MM.1S (cell line): ENCODE results near the gene ATF2.

Experiments used
- EZH2 ChIP-seq: fragments of 300-600 bp; sonication (generic); optimal IDR thresholded peaks from 2 replicates; pipeline ENCODE3; 2017; ENCODE audit warnings: low read depth, mild to moderate bottlenecking, antibody characterized with exemption, low read length, mixed read lengths
- EZH2phosphoT487 ChIP-seq: fragments of 300-600 bp; sonication (generic); IDR thresholded peaks from 2 replicates; pipeline ENCODE4 v1.6.1; 2018; ENCODE audit warnings: antibody characterized with exemption, low read length
- TF ChIP-seq, protein P1 (sequence below): fragments of 300-600 bp; sonication (generic); IDR thresholded peaks from 2 replicates; pipeline ENCODE4 v1.5.1; 2016; ENCODE audit warnings: antibody characterized with exemption, low read length, mixed read lengths

- TF ChIP-seq, protein P1, sequence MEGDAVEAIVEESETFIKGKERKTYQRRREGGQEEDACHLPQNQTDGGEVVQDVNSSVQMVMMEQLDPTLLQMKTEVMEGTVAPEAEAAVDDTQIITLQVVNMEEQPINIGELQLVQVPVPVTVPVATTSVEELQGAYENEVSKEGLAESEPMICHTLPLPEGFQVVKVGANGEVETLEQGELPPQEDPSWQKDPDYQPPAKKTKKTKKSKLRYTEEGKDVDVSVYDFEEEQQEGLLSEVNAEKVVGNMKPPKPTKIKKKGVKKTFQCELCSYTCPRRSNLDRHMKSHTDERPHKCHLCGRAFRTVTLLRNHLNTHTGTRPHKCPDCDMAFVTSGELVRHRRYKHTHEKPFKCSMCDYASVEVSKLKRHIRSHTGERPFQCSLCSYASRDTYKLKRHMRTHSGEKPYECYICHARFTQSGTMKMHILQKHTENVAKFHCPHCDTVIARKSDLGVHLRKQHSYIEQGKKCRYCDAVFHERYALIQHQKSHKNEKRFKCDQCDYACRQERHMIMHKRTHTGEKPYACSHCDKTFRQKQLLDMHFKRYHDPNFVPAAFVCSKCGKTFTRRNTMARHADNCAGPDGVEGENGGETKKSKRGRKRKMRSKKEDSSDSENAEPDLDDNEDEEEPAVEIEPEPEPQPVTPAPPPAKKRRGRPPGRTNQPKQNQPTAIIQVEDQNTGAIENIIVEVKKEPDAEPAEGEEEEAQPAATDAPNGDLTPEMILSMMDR, result no peak
- TF ChIP-seq EZH2 (no peak), EZH2phosphoT487 (no peak)
Observed at GRCh38 chr2:175026385-175026784, 141.6 kb downstream of the ATF2 start.
